ENCODE measurements around the gene MGST2.
A peak's percentile ranks its signal among the peaks of the same experiment; 100 is the strongest.
"Not testable (repeated sequence)": the region's sequence is repeated elsewhere in the genome, so short reads cannot be mapped to it uniquely, and the experiment has no call there.

The MGST2 gene

DNA sequence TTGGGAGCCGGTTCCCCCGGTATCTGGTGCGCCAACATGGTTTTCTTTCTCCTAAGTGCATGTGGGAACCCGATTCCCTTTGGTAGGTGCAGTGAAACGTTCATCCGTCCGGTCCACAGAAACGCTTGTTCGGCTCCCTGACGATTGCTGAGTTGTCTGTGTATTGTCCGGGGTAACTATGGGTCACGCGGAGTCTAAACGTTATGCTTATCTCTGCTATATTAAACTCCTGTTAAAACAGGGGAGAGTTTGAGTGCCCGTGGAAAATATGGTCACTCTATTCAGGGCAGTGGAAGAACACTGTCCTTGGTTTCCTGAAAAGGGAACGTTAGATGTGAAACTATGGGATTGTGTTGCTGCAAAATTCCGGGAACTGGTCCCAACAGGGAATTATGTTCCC is 32.4 kb upstream of the MGST2 start:
- H2AFZ ChIP-seq (ENCODE audit: low read length): no peak overlapping the region
- no peaks in the 10 kb centered on the region for H4K20me1 ChIP-seq (ENCODE audit: insufficient read depth, low read length, poor library complexity, severe bottlenecking)
- H3K4me2 ChIP-seq (ENCODE audit: low read depth, low read length, poor library complexity, severe bottlenecking): no peak overlapping the region

DNA sequence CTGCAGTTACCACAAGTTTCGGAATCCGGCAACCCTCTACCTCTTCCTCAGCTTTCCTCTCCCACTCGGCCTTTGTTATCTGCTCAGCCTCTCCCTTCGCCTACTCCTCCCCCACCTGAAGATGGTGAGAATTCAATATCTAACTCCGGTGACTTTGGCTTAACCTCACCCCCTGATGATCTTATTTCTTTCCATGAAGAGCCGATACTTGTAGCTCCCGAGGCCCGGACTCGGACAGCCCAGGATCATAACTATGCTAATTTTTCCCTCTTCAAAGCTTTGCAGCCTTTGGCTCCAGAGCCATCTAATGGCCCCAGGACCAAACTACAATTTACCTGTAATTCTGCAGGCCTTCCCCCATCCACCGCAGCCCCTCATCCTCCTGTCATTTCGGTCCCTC is 32.0 kb upstream of the MGST2 start:
- Histone ChIP-seq H3K27me3 (ENCODE audit: insufficient read depth, low read length, poor library complexity, severe bottlenecking) (no peaks in the 10 kb centered on the region), H3K4me3 (ENCODE audit: low read length, poor library complexity, severe bottlenecking) (no peak overlapping the region), H3K9me2 (replicated peaks; ENCODE audit: low read depth, low read length) (no peaks in the 10 kb centered on the region), H3F3A (ENCODE audit: low read depth) (no peaks in the 10 kb centered on the region), H3K36me3 (ENCODE audit: insufficient read depth, low read length) (no peaks in the 10 kb centered on the region), H3K9ac (ENCODE audit: low read depth, low read length, poor library complexity, severe bottlenecking) (no peak overlapping the region), H3K4me2 (ENCODE audit: low read depth, low read length, poor library complexity, severe bottlenecking) (no peak overlapping the region), H4K20me1 (ENCODE audit: insufficient read depth, low read length, poor library complexity, severe bottlenecking) (no peaks in the 10 kb centered on the region), H3K9me3 (ENCODE audit: insufficient read depth, low read depth, low read length) (peaks cover 5% of the 10 kb centered on the region; the same call in 1 of the 2 replicates), H3K79me2 (ENCODE audit: insufficient read depth, low read length) (no peaks in the 10 kb centered on the region), H3K4me1 (ENCODE audit: insufficient read depth, low read length, poor library complexity, severe bottlenecking) (no peaks in the 10 kb centered on the region), H2AFZ (ENCODE audit: low read length) (no peak overlapping the region)
- TF ChIP-seq EZH2phosphoT487 (IDR thresholded peaks at IDR 0.05; ENCODE audit: borderline replicate concordance): no peak
- TF ChIP-seq, protein P1, sequence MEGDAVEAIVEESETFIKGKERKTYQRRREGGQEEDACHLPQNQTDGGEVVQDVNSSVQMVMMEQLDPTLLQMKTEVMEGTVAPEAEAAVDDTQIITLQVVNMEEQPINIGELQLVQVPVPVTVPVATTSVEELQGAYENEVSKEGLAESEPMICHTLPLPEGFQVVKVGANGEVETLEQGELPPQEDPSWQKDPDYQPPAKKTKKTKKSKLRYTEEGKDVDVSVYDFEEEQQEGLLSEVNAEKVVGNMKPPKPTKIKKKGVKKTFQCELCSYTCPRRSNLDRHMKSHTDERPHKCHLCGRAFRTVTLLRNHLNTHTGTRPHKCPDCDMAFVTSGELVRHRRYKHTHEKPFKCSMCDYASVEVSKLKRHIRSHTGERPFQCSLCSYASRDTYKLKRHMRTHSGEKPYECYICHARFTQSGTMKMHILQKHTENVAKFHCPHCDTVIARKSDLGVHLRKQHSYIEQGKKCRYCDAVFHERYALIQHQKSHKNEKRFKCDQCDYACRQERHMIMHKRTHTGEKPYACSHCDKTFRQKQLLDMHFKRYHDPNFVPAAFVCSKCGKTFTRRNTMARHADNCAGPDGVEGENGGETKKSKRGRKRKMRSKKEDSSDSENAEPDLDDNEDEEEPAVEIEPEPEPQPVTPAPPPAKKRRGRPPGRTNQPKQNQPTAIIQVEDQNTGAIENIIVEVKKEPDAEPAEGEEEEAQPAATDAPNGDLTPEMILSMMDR (conservative IDR thresholded peaks at IDR 0.05; ENCODE audit: low read length): peak; percentile 54

More for the DNA sequence above, 32.4 kb upstream of the MGST2 start:
- H3K4me1 ChIP-seq (ENCODE audit: insufficient read depth, low read length, poor library complexity, severe bottlenecking): no peaks in the 10 kb centered on the region
- TF ChIP-seq, protein P1 (conservative IDR thresholded peaks at IDR 0.05; ENCODE audit: low read length): no peak
- TF ChIP-seq EZH2phosphoT487 (IDR thresholded peaks at IDR 0.05; ENCODE audit: borderline replicate concordance): no peak
- H3K9ac ChIP-seq (ENCODE audit: low read depth, low read length, poor library complexity, severe bottlenecking): no peak overlapping the region
- peaks cover 3% of the 10 kb centered on the region; the same call in 1 of the 2 replicates for H3K9me3 ChIP-seq (ENCODE audit: insufficient read depth, low read depth, low read length)
- H3K27me3 ChIP-seq (ENCODE audit: insufficient read depth, low read length, poor library complexity, severe bottlenecking): no peaks in the 10 kb centered on the region
- H3K4me3 ChIP-seq (ENCODE audit: low read length, poor library complexity, severe bottlenecking): no peak overlapping the region
- H3F3A ChIP-seq (ENCODE audit: low read depth): no peaks in the 10 kb centered on the region
- no peaks in the 10 kb centered on the region for H3K36me3 ChIP-seq (ENCODE audit: insufficient read depth, low read length)
- no peaks in the 10 kb centered on the region for H3K79me2 ChIP-seq (ENCODE audit: insufficient read depth, low read length)
- no peaks in the 10 kb centered on the region for H3K9me2 ChIP-seq (replicated peaks; ENCODE audit: low read depth, low read length)

DNA sequence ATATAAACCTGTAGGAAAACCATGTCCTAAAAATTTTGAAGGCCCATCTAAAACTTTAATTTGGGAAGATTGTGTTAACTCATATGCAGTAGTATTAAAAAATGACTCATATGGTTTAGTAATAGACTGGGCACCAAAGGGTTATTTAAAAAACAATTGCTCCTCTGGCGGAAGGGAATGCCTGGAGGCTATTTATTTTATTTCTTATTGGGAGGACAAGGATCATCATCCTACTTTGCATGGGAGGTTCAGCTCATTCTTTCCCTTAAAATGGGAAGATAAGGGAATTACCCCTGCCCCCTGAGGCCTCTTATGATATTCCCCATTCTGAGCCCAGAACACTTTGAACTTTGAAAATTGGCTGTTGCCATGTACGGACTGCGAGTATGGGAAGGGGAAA is 29.7 kb upstream of the MGST2 start:
- peaks cover 11% of the 10 kb centered on the region; the same call in 1 of the 2 replicates for H3K9me3 ChIP-seq (ENCODE audit: insufficient read depth, low read depth, low read length)
- H2AFZ ChIP-seq (ENCODE audit: low read length): no peak overlapping the region
- H3K27me3 ChIP-seq (ENCODE audit: insufficient read depth, low read length, poor library complexity, severe bottlenecking): no peaks in the 10 kb centered on the region
- H4K20me1 ChIP-seq (ENCODE audit: insufficient read depth, low read length, poor library complexity, severe bottlenecking): no peaks in the 10 kb centered on the region
- no peak for TF ChIP-seq EZH2phosphoT487 (IDR thresholded peaks at IDR 0.05; ENCODE audit: borderline replicate concordance)
- TF ChIP-seq, protein P1 (conservative IDR thresholded peaks at IDR 0.05; ENCODE audit: low read length): no peak
- H3K4me2 ChIP-seq (ENCODE audit: low read depth, low read length, poor library complexity, severe bottlenecking): no peak overlapping the region
- no peaks in the 10 kb centered on the region for H3K9me2 ChIP-seq (replicated peaks; ENCODE audit: low read depth, low read length)
- no peak overlapping the region for H3K4me3 ChIP-seq (ENCODE audit: low read length, poor library complexity, severe bottlenecking)
- no peak overlapping the region for H3K9ac ChIP-seq (ENCODE audit: low read depth, low read length, poor library complexity, severe bottlenecking)
- no peaks in the 10 kb centered on the region for H3K79me2 ChIP-seq (ENCODE audit: insufficient read depth, low read length)
- no peaks in the 10 kb centered on the region for H3K4me1 ChIP-seq (ENCODE audit: insufficient read depth, low read length, poor library complexity, severe bottlenecking)
- no peaks in the 10 kb centered on the region for H3K36me3 ChIP-seq (ENCODE audit: insufficient read depth, low read length)
- no peaks in the 10 kb centered on the region for H3F3A ChIP-seq (ENCODE audit: low read depth)

DNA sequence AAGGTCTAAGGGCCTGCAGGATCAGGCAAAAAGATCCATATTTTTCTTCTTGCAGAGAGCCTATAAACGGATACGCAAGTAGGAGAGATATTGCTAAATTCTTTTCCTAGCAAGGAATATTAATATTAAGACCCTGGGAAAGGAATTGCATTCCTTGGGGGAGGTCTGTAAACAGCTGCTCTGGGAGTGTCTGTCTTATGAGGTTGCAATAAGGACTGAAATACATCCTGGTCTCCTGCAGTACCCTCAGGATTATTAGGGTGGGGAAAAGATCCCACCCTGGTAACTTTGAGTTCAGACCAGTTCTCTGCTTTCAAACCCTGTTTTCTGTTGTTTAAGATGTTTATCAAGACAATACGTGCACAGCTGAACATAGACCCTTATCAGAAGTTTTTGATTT is 27.3 kb upstream of the MGST2 start:
- H3K79me2 ChIP-seq (ENCODE audit: insufficient read depth, low read length); H3K27me3 ChIP-seq (ENCODE audit: insufficient read depth, low read length, poor library complexity, severe bottlenecking); H3K36me3 ChIP-seq (ENCODE audit: insufficient read depth, low read length); H3K4me3 ChIP-seq (ENCODE audit: low read length, poor library complexity, severe bottlenecking); H3K4me2 ChIP-seq (ENCODE audit: low read depth, low read length, poor library complexity, severe bottlenecking); H3F3A ChIP-seq (ENCODE audit: low read depth); H3K9me2 ChIP-seq (replicated peaks; ENCODE audit: low read depth, low read length); H3K9ac ChIP-seq (ENCODE audit: low read depth, low read length, poor library complexity, severe bottlenecking); H2AFZ ChIP-seq (ENCODE audit: low read length); H3K4me1 ChIP-seq (ENCODE audit: insufficient read depth, low read length, poor library complexity, severe bottlenecking); H4K20me1 ChIP-seq (ENCODE audit: insufficient read depth, low read length, poor library complexity, severe bottlenecking): not testable (repeated sequence)
- H3K9me3 ChIP-seq (ENCODE audit: insufficient read depth, low read depth, low read length): peaks cover 11% of the 10 kb centered on the region; the same call in 1 of the 2 replicates
